Stimulated activated CD4-positive, alpha-beta T cell treated with anti-CD3 and anti-CD28 coated beads, Interleukin-4, amount 100 ng/mL, for 4 hours (primary cell): ENCODE measurements around the gene RAB34.
A peak's percentile ranks its signal among the peaks of the same experiment; 100 is the strongest.

Source experiments
- DNase-seq, 2 experiments: peaks; one replicate each; pipeline ENCODE4 v3.0.0-alpha.2; 2020

RAB34 gene, protein sequence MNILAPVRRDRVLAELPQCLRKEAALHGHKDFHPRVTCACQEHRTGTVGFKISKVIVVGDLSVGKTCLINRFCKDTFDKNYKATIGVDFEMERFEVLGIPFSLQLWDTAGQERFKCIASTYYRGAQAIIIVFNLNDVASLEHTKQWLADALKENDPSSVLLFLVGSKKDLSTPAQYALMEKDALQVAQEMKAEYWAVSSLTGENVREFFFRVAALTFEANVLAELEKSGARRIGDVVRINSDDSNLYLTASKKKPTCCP

DNA sequence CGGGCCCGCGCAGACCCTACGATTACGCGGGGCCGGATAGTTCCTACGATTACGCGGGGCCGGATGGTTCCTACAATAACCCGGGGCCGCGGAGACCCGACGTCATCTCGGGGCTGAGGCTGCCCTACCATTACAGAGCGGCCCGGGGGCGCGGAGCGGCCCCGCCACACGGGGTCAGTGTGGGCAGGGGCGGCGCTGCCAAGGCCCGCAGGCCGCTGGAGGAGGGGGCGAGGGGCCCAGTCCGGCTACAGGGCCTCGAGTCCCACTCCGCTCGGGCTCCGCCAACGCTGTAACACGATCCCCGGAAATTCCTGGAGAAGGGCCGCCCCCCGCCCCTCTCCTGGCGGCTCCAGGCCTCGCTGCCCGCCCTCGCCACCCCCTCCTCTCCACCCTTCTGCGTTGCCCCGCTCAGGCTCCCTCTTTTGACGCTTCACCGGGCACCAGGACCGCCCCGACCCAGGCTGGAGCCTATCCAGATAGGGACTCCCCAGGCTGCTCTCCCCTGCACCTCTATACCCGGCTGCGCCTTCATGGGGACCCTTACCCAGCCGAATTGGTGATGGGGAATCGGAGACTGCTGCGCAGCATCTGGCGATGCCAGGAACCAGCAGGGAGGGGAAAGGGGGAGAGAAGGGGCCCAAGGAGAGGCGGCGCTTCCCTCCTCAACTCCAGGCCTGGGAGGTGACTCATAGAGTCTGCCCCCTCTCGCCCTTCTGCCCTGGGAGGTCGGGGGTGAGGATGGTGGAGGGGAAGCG is at the start of gene RAB34:
RAB34 (minus strand) TSS at position 291 of the 755 bp plus-strand sequence. CDS start 602 bp downstream, outside the sequence.
- DNase-seq: peak; percentile 41 to 44

DNA sequence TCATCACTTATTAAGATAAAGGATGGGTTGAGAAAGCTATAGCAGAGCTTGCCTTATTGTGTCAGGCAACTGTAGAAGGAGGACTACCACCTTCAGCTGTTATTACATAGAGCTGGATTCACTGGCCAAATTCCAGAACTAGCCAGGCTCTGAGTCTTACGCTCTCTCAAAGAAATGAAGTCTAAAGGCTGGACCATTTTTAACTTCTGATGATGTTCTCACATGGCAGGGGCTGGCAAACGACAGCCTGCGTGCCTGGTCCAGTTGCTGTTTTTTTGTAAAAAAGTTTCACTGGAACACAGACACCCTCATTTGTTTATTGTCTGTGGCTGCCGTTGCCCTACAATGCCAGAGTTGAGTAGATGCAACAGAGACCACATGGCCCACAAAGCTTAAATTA is 47.4 kb upstream of the RAB34 start:
- DNase-seq: no peak

DNA sequence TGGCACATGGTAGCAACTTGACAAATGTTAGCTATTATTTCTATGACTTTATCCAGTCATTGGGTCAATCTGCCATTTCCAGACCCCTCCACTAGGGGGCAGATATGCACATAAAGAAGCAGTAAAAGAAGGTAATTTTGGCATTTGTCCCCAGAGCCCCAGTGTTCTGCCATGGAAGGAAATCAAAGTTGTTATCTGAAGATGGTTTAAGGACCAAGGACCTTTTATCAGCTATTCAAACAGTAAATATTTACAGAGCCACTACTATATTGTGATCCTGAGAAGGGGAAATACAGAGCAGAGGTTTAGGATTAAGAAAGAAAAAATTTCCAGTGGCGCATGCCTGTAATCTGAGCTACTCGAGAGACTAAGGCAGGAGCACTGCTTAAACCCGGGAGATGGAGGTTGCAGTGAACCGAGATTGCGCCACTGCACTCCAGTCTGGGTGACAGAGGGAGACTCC is 46.2 kb upstream of the RAB34 start:
- peak; percentile 67 to 71 for DNase-seq

DNA sequence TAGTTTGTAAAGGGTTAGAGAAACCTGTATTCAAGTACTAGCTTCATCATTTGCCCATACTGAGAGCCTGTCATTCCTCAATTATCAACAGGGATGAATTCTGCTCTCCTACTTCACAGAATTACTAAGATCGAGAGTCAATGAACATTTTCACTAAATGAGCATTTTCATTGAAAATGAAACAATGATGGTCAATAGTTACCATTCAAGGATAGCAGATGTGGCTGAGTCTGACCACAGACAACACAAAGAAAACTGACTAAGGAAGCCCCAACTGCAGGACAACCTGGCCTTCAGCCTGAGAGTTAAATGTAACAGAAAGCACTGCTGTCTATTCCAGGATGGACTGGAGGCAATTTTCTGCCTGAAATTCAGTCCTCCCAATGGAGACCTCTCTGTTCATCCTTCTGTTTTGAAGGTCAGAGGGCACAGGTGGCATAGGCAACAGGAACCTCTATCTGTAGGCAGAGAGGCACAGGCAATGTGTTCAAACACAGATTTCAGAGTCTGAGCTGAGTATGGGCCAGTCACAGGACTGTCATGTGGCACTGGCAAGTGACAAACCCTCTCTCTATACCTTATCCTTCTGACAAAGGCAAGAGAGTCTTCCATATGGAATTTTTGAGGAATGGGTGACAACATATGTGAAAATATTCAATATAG is 45.6 kb upstream of the RAB34 start:
- no peak for DNase-seq

DNA sequence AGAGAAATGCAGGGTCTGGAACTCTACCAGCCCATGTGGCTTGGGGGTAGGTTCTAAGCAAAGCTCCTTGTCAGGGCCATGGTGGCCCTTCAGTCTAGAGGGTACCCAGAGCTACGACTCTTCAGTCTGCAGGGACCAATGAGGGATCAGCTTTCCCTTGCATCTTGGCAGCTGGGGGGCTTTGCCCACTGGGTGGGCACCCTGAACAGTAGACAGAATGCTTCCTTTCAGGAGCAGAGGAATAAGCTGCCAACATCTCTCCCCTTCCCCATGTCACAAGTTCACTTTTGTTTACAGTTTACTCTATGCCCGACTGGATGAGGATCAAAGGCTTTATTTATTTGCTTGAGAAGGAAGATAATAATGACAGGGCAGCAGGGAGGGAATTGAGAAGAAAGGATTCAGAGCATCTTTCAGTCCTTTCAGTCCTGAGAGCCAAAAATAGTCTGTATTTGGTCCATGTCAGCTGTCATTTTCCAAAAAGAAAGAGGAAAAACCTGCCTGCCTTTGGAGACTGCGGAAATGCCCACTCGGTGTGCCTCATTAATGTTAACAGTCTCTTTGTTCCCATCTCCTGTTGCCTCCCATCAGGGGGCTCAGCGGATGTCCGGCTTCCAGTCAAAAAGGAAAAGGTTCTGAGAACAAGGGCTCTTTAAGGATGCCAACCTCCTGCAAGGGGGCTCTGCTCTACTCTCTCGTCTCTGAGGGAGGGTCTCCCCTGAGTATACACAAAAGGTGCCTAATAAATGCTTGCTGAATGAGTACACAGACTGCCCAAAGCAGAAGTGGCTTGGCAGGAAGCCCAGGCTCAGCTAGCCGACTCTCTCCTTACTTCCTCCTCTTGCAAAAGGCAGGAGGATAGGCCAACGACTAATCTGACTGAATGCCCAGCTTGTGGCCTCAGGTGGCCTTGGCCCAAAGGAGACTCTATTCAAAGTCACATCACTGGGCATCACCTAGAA is 43.2 kb upstream of the RAB34 start:
- no peak for DNase-seq

DNA sequence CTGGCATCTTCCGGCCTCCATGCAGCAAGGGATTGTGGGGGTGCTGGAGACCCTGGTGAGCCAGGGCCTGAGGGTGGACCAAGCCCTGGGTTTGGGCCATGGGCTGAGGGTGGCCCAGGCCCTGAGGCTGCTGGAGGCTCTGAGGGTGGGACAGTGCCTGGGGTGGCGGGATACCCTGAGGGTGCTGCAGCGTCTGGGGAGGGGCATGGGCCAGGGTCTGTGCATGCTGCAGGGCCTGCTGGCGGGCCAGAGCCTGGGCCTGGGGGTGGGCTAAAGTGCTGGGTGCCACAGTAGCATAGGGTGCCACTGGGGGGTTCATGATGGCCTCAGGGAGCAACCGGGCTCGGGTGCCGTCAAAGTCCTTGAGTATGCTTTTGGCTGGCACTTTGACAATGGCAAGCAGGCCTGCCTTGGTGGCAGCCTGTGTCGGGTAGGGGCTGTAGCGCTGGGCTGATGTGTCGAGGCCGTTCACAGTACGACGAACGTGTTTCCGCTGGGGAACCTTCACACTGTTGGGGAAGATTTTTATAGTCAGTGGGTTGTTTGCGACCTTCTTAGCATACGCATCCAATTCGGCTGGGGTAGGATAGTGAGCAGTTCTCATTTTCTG is 41.7 kb upstream of the RAB34 start:
- DNase-seq: no peak

DNA sequence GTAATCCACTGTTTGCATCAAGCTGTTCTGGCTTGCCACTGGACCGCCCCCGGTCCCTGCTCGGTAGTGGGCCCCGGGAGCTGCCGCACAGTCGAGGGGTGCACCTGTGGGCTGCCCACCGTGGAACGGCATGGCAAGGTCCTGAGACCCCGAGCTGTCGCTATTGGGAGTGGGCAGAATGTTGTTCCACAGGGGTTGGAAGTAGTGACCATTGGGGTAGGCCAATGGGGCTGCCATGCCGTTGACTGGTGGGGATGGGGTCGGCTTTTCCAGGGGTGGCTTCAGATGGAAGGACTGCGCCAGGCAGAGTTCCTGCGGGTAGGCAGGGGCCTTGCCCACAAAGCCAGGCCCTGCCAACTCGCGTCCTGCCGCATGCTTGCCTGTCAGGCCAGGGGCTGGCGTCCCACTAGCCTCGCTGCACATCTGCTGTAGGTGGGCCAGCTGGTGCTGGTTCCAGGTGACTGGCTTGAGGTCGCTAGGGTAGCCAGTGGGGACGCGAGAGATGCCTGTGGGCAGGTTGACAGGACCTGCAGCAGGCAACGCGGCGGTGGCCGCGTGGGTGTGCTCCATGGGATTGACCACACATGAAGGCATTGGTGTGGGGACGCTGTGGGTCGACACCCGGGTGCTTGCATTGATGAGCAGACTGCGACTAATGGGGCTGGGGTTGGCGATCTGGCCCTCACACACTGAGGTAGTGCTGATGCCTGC is 40.9 kb upstream of the RAB34 start:
- no peak for DNase-seq

DNA sequence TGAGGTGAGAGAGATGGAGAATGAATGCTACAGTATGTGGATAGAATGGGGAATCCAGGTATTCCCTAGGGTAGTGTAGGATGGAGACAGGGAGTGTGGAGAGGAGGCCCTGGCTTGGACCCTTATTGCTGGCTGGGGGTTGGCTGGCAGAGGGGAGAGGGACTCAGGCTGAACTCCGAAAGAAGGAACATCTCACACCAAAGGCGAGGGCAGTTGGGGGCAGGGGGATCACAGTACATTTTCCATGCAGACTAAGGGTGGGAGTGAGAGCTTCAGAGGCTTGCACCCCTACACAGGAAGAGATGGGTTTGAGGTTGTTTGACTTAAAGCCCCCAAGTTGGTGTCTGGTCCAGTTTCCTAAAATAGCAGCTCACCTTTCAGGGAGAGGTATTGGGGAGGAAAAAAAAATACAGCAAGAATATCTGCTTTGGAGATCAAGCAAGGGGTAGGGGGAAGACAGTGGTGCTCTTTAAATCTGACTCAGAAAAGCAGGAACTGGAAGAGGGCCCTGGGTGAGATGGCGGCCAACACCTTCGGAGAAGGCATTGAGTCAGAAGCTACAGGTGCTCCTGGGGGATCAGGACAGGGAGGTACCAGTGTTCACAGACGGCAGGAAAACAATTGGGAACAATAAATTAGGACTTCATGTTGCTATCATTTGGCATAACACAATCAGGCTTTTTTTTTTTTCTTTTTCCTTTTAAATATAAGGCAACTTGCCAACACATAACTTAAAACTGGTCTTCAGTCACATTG is 38.6 kb upstream of the RAB34 start:
- no peak for DNase-seq

DNA sequence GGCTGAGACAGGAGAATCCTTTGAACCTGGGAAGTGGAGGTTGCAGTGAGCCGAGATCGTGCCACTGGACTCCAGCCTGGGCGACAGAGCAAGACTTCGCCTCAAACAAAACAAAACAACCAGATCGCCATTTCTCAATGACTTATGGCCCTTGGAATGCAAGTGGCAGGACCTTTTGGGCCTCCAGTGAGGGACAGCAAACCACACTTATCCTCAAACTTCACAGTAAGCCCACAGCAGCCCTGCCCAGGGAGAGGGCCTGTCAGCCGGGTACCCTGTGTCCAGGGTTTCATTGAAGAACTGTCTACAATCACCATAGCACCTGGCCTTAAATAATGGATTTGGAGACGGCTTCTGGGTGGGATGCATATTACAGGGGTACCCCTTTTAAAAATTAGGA is 37.8 kb upstream of the RAB34 start:
- DNase-seq: no peak

DNA sequence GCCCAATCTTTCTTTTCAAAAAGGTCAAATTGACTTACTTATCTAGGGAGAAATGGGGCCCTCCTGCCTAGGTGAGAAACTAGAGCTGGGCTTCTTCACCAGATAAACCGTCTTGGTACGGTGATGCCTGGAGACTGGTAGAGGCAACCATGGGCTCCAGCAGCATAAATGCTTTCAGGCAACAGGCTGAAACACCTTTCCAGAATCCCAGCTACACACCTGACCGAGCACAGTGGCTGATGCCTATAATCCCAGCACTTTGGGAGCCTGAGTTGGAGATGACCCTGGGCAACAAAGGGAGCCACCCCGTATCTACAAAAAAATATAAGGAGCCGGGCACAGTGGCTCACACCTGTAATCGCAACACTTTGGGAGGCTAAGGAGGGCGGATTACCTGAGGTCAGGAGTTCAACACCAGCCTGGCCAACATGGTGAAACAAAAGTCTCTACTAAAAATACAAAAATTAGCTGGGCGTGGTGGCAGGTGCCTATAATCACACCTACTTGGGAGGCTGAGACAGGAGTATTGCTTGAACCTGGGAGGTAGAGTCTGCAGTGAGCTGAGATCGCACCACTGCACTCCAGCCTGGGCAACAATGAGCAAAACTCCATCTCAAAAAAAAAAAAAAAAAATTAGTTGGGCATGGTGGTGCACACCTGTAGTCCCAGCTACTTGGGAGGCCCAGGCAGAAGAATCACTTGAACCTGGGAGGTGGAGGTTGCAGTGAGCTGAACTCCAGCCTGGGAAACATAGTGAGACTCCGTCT is 34.1 kb upstream of the RAB34 start:
- DNase-seq: no peak

DNA sequence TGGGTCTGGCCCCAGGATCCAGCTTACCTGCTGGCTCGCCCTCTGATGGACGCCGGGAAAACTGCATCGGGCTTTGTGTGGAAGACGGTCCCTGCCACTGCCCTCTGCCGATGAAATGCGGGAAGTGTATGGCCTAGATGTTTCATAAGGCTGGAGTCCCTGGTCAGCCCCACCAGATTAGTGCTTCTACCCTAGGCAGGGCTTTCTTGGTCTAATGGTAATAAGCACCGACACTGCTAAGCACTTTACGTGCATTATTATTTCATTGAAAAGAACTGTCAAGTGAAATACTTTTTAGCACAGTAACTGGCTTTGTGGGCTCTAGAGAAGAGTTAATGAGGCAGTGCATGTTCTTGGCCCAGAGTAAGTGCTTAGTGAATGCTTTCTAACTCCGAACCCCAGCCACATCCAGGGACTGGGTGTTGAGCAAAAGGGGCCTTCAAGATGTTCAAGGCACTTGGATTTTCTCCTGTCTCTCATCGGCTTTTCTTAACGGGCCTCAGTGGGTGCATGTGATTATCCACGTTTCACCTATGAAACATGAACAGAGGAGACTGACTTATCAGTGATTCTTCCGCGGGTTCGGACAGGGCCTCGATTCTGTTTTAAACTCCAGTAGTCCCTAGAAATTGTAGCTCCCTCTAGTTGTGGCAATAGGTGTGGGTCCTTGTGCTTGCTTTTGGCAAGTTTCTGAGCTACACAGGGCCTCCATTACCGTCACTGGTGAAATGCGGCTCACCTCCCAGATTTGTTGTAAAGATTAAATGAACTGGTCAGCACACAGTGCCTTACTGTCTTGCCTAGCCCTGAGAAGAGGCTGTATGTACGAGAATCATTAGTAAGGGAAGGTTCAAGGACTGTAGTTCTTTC is 32.7 kb upstream of the RAB34 start:
- DNase-seq: peak; percentile 81 to 83

DNA sequence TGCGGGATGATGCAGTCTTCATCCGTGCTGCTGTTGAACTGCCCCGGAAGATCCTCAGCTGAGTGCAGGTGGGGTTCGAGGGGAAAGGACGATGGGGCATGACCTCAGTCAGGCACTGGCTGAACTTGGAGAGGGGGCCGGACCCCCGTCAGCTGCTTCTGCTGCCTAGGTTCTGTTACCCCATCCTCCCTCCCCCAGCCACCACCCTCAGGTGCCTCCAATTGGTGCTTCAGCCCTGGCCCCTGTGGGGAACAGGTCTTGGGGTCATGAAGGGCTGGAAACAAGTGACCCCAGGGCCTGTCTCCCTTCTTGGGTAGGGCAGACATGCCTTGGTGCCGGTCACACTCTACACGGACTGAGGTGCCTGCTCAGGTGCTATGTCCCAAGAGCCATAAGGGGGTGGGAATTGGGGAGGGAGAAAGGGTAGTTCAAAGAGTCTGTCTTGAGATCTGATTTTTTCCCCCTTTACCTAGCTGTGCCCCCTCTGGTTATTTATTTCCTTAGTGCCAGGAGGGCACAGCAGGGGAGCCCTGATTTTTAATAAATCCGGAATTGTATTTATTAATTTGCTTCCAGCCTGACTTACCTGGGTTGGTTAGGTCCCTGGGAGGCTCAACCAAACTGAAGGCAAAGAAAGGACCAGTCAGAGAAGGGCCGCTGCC is 32.0 kb upstream of the RAB34 start:
- DNase-seq: no peak

DNA sequence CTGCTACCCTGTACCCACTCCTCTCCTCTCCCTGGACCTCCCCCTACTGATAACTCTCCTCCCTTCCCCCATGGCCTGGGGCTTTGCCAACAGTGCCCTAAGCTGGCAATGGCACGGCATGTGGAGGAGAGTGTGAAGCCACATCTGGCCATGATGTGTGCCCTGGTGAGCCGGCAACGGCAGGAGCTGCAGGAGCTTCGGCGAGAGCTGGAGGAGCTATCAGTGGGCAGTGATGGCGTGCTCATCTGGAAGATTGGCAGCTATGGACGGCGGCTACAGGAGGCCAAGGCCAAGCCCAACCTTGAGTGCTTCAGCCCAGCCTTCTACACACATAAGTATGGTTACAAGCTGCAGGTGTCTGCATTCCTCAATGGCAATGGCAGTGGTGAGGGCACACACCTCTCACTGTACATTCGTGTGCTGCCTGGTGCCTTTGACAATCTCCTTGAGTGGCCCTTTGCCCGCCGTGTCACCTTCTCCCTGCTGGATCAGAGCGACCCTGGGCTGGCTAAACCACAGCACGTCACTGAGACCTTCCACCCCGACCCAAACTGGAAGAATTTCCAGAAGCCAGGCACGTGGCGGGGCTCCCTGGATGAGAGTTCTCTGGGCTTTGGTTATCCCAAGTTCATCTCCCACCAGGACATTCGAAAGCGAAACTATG is 31.3 kb upstream of the RAB34 start:
- DNase-seq: no peak

DNA sequence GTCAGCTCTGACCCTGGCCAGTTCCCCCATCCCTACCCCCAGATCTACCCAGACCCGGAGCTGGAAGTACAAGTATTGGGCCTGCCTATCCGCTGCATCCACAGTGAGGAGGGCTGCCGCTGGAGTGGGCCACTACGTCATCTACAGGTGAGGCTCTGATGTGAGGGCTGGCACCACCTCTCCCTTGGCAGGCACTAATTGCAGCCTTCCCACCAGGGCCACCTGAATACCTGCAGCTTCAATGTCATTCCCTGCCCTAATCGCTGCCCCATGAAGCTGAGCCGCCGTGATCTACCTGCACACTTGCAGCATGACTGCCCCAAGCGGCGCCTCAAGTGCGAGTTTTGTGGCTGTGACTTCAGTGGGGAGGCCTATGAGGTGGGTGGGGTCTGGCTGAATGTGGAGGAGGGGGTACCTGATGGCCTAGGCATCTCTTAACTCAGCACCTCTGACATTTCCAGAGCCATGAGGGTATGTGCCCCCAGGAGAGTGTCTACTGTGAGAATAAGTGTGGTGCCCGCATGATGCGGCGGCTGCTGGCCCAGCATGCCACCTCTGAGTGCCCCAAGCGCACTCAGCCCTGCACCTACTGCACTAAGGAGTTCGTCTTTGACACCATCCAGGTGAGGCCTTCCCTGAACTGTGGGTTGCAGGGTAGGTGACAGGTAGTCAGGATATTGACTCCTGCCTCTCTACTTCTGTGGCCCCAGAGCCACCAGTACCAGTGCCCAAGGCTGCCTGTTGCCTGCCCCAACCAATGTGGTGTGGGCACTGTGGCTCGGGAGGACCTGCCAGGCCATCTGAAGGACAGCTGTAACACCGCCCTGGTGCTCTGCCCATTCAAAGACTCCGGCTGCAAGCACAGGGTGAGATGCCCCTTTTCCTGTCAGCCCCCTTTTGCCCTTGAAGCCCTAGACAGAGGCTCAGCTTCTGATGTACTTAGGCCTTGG is 30.4 kb upstream of the RAB34 start:
- no peak for DNase-seq

DNA sequence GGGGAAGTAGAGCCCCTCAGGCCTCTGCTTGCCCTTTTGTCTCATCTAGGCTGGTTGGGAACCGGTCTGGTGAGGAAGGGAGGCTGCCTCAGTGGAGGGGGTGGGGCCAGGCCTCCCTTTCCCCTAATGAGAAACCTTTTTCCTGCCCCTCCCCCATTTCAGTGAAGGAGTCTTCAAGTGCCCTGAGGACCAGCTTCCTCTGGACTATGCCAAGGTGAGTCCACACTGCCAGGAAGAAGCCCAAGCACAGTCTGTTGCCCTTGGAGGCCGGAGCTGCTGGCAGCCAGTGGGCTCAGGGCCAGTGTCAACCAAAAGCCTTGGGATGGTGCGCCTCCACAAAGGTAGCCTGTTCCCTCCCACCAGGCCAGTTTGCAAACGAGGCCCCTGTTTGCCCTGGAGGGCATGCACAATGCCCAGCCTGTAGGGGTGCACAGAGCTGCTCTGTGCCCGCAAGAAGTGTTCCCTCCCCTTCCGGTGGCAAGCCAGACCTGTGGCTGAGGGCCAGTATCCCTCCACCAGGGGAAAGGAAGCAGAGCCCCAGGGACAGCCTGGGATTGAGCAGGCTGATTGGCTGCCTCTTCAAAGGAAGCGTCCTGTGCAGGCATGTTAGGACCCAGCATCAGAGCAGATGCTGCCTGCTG is 29.5 kb upstream of the RAB34 start:
- no peak for DNase-seq

DNA sequence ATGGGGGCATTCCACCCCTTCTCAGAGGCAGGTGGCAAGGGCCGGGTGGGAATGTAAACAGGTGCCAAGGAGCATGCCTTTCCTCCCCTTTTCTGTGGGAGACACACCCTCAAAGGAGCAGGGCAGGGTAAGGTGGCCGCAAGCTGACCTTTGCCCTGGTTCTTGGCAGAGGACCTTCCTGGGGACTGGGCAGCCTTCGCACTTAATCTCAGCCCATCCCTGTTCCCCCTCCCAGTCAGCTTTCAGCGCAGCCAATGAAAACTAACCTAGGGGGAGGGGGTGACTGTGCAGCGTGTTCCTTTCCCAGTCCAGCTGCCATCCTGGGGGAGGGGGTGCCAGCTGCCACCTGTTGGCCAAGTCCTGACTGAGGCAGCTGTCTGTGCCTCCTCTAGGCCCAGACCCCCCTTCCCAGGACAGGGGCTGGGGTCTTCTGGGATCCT is 29.0 kb upstream of the RAB34 start:
- no peak for DNase-seq
